ENCODE results near the gene ARHGEF25.
"Not testable (repeated sequence)": the region's sequence is repeated elsewhere in the genome, so short reads cannot be mapped to it uniquely, and the experiment has no call there.

Gene ARHGEF25

DNA sequence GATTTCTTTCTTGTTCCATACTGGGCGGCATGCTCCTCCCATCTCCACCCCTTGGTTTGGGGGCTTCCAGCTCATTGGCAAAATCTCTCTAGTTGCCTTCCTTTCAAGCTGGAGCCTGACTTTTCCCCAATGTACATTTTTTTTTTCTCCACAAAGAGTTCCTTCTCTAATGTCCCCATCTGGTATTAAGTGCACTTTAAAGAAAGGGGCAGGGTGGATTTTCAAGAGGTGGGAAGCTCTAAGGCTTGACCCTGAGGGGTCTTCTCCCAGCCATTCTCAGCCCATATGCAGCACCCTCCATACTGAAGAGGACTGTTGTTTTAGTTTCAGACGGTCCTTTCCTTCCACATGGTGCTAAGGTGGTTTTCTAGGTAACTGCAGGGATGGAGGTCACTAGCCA, 26.1 kb upstream of the ARHGEF25 start:
- in situ Hi-C loops (cut with MboI; ENCODE audit: low sequenced_read_pairs) = no loop called here

- in situ Hi-C loops (cut with MboI; ENCODE audit: low sequenced_read_pairs) = no loop called here
Observed at GRCh38 chr12:57586128-57586527, 25.1 kb upstream of the ARHGEF25 start.

DNA sequence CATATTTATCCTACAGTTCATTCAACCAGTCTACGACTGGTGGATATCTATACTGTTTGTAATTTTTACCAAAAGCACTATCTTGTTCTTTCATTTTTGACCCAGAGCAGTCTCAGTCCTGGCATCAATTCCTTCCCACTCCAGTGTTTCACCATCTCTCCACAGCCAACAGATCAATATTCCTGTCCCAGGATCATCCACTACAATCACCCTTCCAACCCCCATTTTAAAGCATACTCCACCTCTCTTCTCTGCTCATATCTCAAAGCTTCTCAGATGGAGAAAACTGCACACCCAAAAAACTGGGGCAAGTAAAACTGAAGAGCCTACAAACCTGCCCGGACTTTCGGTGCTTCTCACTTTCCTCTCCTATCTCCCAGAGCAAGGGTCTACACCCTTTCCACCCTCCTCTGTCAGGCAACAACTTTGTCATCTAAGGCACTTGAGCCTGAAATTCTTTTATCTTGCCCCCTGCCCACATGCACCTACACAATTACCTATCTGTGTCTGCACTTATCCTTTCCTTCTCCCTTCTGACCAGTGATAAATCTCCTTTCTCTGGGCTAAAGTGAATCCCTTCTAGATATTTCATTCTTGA, 24.3 kb upstream of the ARHGEF25 start:
- in situ Hi-C loops (cut with MboI; ENCODE audit: low sequenced_read_pairs) = no loop called here

DNA sequence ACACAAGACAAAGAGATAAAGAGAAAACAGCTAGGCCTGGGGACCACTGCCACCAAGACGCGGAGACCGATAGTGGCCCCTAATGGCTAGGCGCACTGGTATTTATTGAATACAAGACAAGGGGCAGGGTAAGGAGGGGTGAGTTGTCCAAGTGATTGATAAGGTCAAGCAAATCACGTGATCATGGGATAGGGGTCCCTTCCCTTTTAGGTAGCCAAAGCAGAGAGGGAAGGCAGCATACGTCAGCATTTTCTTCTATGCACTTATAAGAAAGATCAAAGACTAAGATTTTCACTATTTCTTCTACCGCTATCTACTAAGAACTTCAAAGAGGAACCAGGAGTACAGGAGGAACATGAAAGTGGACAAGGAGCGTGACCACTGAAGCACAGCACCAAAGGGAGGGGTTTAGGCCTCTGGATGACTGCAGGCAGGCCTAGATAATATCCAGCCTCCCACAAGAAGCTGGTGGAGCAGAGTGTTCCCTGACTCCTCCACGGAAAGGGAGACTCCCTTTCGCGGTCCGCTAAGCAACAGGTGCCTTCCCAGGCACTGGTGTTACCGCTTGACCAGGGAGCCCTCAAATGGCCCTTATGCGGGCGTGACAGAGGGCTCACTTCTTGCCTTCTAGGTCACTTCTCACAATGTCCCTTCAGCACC, 22.2 kb upstream of the ARHGEF25 start:
- in situ Hi-C loops (cut with MboI; ENCODE audit: low sequenced_read_pairs) = not testable (repeated sequence)

DNA sequence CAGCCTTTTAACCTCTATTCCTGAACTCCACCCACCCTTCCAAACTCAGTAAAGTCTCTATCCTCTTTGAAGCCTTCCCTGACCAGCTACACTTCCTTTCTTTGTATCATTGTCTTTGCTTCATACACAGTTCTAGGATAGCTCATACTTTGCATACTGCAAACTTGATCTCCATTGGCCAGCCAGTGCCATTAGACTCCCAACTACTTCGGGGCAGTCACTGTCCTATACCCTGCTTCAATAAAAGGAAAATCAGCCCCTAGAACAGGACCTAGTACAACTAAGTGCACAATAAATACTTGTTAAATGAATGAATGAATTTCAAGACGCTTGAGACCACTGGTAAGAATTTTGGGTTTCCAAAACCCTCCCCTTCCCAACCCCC, 20.8 kb upstream of the ARHGEF25 start:
- in situ Hi-C loops (cut with MboI; ENCODE audit: low sequenced_read_pairs) = no loop called here

- in situ Hi-C loops (cut with MboI; ENCODE audit: low sequenced_read_pairs) = no loop called here
Observed at GRCh38 chr12:57590864-57591781, 20.1 kb upstream of the ARHGEF25 start, which contains the start of gene PIP4K2C. Gene PIP4K2C, plus strand, starts transcription at chr12:57591192. Its CDS starts 98 bp downstream, at chr12:57591290.

- in situ Hi-C loops (cut with MboI; ENCODE audit: low sequenced_read_pairs) = no loop called here
Observed at GRCh38 chr12:57591782-57592325, 19.4 kb upstream of the ARHGEF25 start.

- in situ Hi-C loops (cut with MboI; ENCODE audit: low sequenced_read_pairs) = no loop called here
Observed at GRCh38 chr12:57592551-57593165, 18.6 kb upstream of the ARHGEF25 start.

DNA sequence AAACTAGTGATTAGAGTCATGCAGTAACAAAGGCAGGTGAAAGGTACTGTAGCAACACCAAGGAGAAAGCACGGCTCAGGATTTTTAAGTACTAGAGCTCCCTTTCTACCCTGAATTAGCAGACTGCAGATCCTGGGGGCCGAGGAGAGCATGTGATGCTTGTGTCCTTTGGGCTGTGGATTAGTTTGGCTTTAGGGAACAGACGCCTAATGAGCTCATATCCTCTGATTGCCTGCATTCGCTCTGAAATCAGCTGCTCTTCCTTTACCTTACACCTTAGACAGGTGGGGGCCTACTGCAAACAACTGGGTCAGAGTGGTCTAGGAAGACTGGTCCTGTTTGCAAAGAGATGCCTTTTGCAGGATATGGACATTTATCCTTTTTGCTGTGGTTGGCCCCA, 18.0 kb upstream of the ARHGEF25 start:
- in situ Hi-C loops (cut with MboI; ENCODE audit: low sequenced_read_pairs) = no loop called here

DNA sequence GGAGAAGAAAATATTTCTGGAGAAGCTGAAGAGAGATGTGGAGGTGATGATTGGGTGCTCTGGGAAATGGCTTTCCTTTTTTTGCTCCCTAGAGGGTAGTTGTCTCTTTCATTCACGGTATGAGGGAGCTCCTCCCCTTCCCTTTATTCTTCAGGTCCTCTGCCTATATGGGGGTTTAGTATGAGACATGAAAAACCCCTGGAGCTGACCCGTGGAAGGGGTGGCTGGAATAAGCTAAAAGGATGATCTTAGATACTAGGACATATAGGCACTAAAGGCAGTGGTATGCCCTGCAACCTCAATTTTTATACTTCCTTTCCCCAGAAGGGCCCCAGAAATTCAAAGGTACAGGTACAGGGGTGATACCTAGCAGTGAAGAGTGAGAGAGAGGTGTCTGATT, 10.8 kb upstream of the ARHGEF25 start:
- in situ Hi-C loops (cut with MboI; ENCODE audit: low sequenced_read_pairs) = no loop called here

- in situ Hi-C loops (cut with MboI; ENCODE audit: low sequenced_read_pairs) = no loop called here
Observed at GRCh38 chr12:57602544-57602943, 8.7 kb upstream of the ARHGEF25 start.

DNA sequence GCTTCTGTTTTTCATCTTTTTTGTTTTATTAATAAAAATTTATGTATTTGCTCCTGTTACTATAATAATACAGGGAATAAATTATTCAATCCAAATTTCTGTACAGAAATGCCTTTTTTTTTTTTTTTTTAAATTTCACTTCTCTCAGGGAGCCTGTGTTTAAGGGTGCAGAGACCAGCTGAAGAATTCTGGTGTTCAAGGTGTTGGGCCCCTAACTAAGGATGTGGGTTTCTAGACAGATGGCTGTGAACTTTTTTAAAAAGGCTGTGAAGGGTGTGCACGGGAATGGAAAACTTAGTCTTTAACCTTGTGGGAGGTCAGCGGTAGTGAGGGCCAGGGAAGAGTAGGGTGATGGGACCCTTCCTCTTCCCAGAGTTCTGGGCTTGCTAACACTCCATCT, 7.9 kb upstream of the ARHGEF25 start:
- in situ Hi-C loops (cut with MboI; ENCODE audit: low sequenced_read_pairs) = no loop called here

DNA sequence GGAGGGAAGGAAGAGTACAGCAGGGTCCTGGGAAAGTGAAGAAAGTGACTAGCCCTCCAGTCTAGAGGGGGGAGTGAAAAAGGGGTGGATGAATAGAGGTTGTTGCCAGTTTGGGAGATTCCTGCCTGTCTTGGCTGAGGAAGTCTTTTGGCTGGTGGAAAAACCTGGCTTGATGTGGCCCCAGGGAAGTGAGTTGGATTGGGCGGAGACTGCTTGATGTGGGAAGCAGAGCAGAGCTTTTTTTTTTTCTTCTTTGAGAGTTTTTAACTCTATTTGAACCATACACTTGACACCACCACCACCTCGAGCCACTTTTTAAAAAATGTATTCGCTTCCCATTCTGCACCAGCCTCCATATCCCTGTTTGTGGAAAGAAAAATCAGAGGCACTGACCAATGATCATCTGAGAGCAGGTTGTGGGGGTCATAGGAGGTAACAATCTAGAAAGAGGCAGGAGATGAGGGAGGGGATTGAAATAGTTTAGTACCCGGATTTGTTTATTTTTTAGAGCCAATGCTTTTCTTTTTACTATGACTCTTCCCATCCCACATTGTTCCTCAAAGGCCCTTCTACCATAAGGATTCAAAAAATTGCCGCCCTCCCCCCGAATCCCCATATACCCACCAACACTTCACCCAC, 7.3 kb upstream of the ARHGEF25 start:
- in situ Hi-C loops (cut with MboI; ENCODE audit: low sequenced_read_pairs) = no loop called here

- in situ Hi-C loops (cut with MboI; ENCODE audit: low sequenced_read_pairs) = no loop called here
Observed at GRCh38 chr12:57604454-57604991, 6.7 kb upstream of the ARHGEF25 start, which contains the start of gene DTX3. Gene DTX3, plus strand, starts transcription at chr12:57604824. Its CDS starts 1,694 bp downstream, at chr12:57606518.

GRCh38 chr12:57604992-57605810, 6.0 kb upstream of the ARHGEF25 start:
- in situ Hi-C loops (cut with MboI; ENCODE audit: low sequenced_read_pairs) = no loop called here

DNA sequence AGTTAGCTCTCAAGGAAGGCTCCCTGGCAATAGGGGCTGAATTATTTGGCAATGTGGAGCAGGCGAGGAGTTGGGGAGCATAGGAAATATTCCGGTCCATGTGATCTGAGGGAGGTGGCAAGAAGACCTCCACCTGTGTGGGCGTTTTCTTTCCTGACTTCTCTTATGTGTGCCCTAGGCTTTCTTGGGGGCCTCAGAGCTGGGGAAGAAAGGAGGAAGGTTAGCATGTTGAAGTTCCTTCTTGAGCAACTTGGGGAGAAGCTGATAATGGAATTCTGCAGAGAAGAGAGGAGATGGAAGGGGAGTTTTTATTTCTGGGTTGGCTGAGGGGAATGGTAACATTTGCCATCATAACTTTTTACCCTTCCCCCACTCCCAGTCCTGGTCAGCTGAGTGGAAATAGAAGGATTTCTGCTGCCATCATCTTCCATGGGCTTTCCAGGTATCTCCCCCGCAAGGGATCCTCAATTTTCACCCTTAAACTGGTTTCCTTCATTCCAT, 5.4 kb upstream of the ARHGEF25 start:
- in situ Hi-C loops (cut with MboI; ENCODE audit: low sequenced_read_pairs) = no loop called here

DNA sequence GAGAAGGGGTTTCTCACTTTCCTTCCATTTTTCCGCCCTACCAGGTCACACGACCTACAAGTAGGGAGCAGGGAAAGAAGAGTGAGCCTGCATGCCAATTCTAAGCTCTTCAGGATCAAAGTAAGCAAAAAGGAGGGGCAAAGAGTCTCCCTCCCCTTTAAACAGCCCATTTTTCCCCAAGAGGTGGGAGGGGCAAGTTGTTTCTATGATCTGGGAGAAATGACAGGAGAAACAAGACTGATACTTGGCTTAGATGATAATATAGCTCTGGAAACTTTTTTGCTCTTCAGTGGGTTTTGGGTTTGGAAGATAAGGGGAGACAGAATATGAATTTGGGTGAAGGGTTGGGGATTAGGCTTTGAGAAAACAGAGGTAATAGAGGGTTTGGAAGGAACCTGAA, 4.8 kb upstream of the ARHGEF25 start:
- in situ Hi-C loops (cut with MboI; ENCODE audit: low sequenced_read_pairs) = no loop called here

DNA sequence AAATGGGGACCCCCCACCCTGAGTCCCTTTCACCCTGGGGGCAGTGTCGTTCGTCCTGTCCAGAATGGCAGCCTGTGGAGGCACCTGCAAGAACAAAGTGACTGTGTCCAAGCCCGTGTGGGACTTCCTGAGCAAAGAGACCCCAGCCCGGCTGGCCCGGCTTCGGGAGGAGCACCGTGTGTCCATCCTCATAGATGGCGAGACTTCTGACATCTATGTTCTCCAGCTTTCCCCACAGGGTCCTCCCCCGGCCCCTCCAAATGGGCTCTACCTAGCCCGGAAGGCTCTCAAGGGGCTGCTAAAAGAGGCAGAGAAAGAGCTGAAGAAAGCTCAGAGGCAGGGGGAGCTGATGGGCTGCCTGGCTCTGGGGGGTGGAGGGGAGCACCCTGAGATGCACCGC, 4.4 kb upstream of the ARHGEF25 start:
- in situ Hi-C loops (cut with MboI; ENCODE audit: low sequenced_read_pairs) = no loop called here
